Measurements from ENCODE around the gene MRPL46. TPM values are rescaled to one million over a fixed set of nuclear protein-coding genes. Genes with fewer than 3 reads are reported as not detected.

MRPL46 gene
- total RNA-seq, 1 donor from 2014 or later = 17.0 TPM

DNA sequence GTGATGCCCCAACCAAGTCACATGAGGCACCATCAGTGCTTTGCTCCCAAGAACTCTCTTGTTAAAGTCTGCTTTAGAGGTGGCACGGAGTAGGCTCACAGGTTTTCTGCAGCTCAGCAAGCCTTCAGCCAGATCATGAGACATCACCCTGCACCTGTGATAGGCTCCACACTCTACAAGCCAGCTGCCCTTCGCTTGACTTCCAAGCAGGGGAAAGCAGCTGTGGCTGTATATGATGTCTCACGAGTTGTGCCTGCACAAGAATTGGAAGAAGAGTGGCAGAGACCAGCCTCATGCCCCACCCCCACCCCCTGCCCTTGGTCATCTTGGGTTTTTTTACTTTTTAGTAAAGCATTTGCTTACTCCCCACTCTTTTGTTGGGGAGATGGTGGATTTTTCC, 22.8 kb upstream of the MRPL46 start:
- no peaks in the 10 kb centered on the region for H3K27me3 Mint-ChIP-seq (ENCODE audit: unreplicated experiment)
- no peak overlapping the region for H3K4me3 Mint-ChIP-seq (ENCODE audit: unreplicated experiment)
- H3K4me1 Mint-ChIP-seq (ENCODE audit: unreplicated experiment) = no peaks in the 10 kb centered on the region
- H3K36me3 Mint-ChIP-seq (ENCODE audit: unreplicated experiment) = no peaks in the 10 kb centered on the region
- H3K27ac Mint-ChIP-seq (ENCODE audit: unreplicated experiment) = no peak overlapping the region
- TF ChIP-seq, protein P1, sequence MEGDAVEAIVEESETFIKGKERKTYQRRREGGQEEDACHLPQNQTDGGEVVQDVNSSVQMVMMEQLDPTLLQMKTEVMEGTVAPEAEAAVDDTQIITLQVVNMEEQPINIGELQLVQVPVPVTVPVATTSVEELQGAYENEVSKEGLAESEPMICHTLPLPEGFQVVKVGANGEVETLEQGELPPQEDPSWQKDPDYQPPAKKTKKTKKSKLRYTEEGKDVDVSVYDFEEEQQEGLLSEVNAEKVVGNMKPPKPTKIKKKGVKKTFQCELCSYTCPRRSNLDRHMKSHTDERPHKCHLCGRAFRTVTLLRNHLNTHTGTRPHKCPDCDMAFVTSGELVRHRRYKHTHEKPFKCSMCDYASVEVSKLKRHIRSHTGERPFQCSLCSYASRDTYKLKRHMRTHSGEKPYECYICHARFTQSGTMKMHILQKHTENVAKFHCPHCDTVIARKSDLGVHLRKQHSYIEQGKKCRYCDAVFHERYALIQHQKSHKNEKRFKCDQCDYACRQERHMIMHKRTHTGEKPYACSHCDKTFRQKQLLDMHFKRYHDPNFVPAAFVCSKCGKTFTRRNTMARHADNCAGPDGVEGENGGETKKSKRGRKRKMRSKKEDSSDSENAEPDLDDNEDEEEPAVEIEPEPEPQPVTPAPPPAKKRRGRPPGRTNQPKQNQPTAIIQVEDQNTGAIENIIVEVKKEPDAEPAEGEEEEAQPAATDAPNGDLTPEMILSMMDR (IDR thresholded peaks at IDR 0.05) = no peak
- DNase-seq (ENCODE audit: extremely low spot score, unreplicated experiment) = no peak
- H3K9me3 Mint-ChIP-seq (ENCODE audit: unreplicated experiment) = no peaks in the 10 kb centered on the region

DNA sequence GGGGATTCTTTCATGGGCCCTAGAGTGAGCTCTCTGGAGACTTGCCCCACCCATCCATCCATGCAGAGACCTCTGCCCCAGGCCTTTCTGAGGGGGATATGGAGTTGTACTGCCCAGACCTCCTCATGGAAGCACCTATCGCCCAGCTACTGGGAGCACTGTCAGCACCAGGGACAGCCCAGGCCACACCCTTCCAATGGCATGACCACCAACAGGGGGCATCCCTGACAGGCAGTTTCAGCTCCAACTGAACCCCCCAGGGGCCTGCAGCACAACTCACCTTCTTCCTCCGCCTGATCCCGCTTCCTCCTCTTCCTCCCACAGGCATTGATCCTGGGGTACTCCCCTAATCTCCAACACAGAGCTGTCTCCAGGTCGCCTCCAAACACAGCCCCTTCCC, 22.1 kb upstream of the MRPL46 start:
- H3K4me1 Mint-ChIP-seq (ENCODE audit: unreplicated experiment) = no peaks in the 10 kb centered on the region
- H3K27ac Mint-ChIP-seq (ENCODE audit: unreplicated experiment) = no peak overlapping the region
- DNase-seq (ENCODE audit: extremely low spot score, unreplicated experiment) = no peak
- TF ChIP-seq, protein P1 (IDR thresholded peaks at IDR 0.05) = no peak
- H3K9me3 Mint-ChIP-seq (ENCODE audit: unreplicated experiment) = no peaks in the 10 kb centered on the region
- no peak overlapping the region for H3K4me3 Mint-ChIP-seq (ENCODE audit: unreplicated experiment)
- H3K27me3 Mint-ChIP-seq (ENCODE audit: unreplicated experiment) = no peaks in the 10 kb centered on the region
- H3K36me3 Mint-ChIP-seq (ENCODE audit: unreplicated experiment) = no peaks in the 10 kb centered on the region

DNA sequence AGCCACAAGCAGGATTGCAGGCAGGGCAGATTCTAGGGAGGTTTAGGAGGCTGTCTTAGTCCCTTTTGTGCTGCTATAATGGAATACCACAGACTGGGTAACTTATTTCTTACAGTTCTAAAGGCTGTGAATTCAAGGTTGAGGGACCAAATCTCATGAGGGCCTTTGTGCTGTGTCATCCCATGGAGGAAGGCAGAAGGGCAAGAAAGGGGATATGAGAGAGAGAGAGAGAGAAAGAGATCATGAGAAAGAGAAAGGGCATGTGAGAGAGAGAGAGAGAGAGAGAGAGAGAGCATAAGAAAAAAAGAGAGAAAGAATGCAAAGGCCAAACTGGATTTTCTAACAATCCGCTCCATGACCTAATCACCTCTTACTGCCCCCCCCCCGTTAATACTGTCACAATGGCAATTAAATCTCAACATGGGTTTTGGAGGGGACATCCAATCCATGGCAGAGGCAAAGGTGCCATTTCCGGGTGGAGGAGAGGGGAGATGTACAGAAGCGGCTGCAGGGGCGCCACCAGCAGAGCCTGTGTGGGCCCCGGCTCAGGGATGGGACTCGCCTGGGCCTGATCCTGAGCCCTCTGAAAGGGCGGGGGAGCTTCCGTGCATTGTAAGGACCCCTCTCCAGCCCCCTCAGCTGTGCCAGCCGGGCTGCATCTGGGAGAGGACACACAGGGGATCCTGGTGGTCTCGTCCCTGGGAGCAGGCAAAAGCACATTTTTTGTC, 20.8 kb upstream of the MRPL46 start:
- Mint-ChIP-seq H3K4me1 (ENCODE audit: unreplicated experiment) (no peaks in the 10 kb centered on the region), H3K4me3 (ENCODE audit: unreplicated experiment) (no peak overlapping the region), H3K27ac (ENCODE audit: unreplicated experiment) (no peak overlapping the region), H3K9me3 (ENCODE audit: unreplicated experiment) (no peaks in the 10 kb centered on the region), H3K36me3 (ENCODE audit: unreplicated experiment) (no peaks in the 10 kb centered on the region), H3K27me3 (ENCODE audit: unreplicated experiment) (no peaks in the 10 kb centered on the region)
- TF ChIP-seq, protein P1 (IDR thresholded peaks at IDR 0.05) = no peak
- no peak for DNase-seq (ENCODE audit: extremely low spot score, unreplicated experiment)

DNA sequence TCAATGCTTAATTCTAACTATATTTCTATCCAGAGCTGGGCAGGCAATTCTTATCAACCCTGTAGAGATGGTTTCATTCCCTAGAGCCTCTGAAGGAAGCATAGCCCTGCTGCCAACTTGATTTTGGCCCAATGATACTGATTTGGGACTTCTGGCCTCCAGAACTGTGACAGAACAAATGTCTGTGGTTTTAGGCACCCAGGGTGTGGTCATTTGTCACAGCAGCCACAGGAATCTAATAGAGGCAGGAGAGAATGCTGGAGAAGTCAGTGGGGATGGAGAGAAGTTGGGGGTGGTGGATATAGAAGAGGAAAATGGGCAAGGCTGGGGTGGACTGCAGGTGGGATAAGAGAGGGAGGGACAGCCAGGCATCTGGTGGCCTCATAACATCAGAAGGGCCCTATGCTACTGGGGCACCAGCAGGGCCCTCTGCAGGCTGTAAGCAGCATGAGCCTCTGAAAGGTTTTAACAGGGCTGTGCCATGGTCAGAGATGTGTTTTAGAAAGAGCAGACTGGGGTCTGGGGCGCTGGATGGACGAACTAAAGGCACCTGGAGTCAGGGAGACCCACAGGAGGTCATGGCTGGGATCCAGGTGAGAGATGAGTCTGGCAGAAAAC, 20.1 kb upstream of the MRPL46 start:
- H3K4me1 Mint-ChIP-seq (ENCODE audit: unreplicated experiment) = no peaks in the 10 kb centered on the region
- no peaks in the 10 kb centered on the region for H3K9me3 Mint-ChIP-seq (ENCODE audit: unreplicated experiment)
- H3K36me3 Mint-ChIP-seq (ENCODE audit: unreplicated experiment) = no peaks in the 10 kb centered on the region
- TF ChIP-seq, protein P1 (IDR thresholded peaks at IDR 0.05) = no peak
- H3K4me3 Mint-ChIP-seq (ENCODE audit: unreplicated experiment) = no peak overlapping the region
- no peak for DNase-seq (ENCODE audit: extremely low spot score, unreplicated experiment)
- no peak overlapping the region for H3K27ac Mint-ChIP-seq (ENCODE audit: unreplicated experiment)
- no peaks in the 10 kb centered on the region for H3K27me3 Mint-ChIP-seq (ENCODE audit: unreplicated experiment)

DNA sequence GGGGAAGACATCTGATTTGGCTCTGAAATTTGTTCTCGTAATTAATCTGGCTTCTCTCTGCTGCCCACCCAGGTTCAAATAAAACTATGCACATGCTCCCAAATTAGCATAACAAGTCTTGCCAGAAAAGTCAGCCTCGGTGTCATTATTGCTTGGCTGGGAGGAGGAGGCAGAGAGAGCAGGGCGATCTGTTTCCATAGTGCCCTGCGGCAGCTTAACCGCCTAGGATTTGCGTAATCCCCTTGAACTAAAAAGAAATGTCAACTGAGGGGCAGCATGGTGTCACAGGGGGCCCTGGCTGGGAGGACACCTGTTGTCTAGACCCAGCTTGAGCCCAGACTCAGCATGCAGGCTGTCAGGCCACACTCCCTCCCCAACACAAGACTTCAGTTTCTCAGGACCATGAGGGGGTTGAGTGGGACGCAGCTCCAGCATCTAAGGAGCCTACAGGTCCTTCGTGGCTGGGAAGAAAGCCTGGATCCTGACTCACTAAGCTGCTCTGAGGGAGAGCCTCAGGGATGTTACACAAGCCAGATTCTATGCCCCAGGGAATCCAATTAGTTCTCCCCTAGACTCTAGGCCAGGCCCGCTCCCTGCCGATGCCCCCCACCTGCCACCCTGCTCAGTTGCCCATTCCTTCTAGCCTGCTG, 17.6 kb upstream of the MRPL46 start:
- Mint-ChIP-seq H3K27me3 (ENCODE audit: unreplicated experiment) (no peaks in the 10 kb centered on the region), H3K36me3 (ENCODE audit: unreplicated experiment) (no peaks in the 10 kb centered on the region), H3K27ac (ENCODE audit: unreplicated experiment) (no peak overlapping the region), H3K4me1 (ENCODE audit: unreplicated experiment) (no peaks in the 10 kb centered on the region), H3K4me3 (ENCODE audit: unreplicated experiment) (no peak overlapping the region), H3K9me3 (ENCODE audit: unreplicated experiment) (no peaks in the 10 kb centered on the region)
- TF ChIP-seq, protein P1 (IDR thresholded peaks at IDR 0.05) = no peak
- DNase-seq (ENCODE audit: extremely low spot score, unreplicated experiment) = no peak

Data from osteocyte (in vitro differentiated cells).